Posterior cingulate gyrus (tissue), 11 donors: ENCODE measurements around the gene RYR2.
"Not testable (repeated sequence)": the region's sequence is repeated elsewhere in the genome, so short reads cannot be mapped to it uniquely, and the experiment has no call there.

Source experiments
- DNase-seq, 10 donors: peaks; one replicate each; pipeline versions ENCODE4 v3.0.0 to v3.0.0-alpha.2; 2020 to 2021; ENCODE audit warnings: mixed read lengths in 3 of 10
- intact Hi-C: fragments of 100-400 bp; cut with DNase I; formaldehyde crosslinking; loops from one replicate; pipeline ENCODE4 v1.15.1; 2023

Gene RYR2

GRCh38 chr1:237583756-237584155 is 541.8 kb downstream of the RYR2 start:
- no peak for DNase-seq
- intact Hi-C loops, result no loop called here

- no peak for DNase-seq
- intact Hi-C loops, result no loop called here
Observed at GRCh38 chr1:237590386-237590785, 548.4 kb downstream of the RYR2 start.

GRCh38 chr1:237591353-237591752 is 549.4 kb downstream of the RYR2 start:
- intact Hi-C loops, result no loop called here
- no peak for DNase-seq

- DNase-seq, result peak in 1 of 10 donors; percentile 30
- intact Hi-C loops, result not testable (repeated sequence)
Observed at GRCh38 chr1:237603036-237603568, 561.1 kb downstream of the RYR2 start.

- DNase-seq, result peak in 1 of 10 donors; percentile 40
- intact Hi-C loops, result no loop called here
Observed at GRCh38 chr1:237608433-237608832, 566.4 kb downstream of the RYR2 start.

- DNase-seq, result no peak
- intact Hi-C loops, result no loop called here
Observed at GRCh38 chr1:237610157-237610556, 568.2 kb downstream of the RYR2 start.

GRCh38 chr1:237613984-237614383 is 572.0 kb downstream of the RYR2 start:
- DNase-seq, result no peak
- intact Hi-C loops, result no loop called here

GRCh38 chr1:237619553-237619952 is 577.6 kb downstream of the RYR2 start:
- no peak for DNase-seq
- intact Hi-C loops, result no loop called here

GRCh38 chr1:237634922-237635321 is 592.9 kb downstream of the RYR2 start:
- DNase-seq, result no peak
- intact Hi-C loops, result no loop called here

GRCh38 chr1:237638555-237638954 is 596.6 kb downstream of the RYR2 start:
- intact Hi-C loops, result no loop called here
- no peak for DNase-seq

GRCh38 chr1:237640011-237640671 is 598.2 kb downstream of the RYR2 start:
- intact Hi-C loops, result no loop called here
- DNase-seq, result no peak

GRCh38 chr1:237640966-237641365 is 599.0 kb downstream of the RYR2 start:
- no peak for DNase-seq
- intact Hi-C loops, result no loop called here

- DNase-seq, result no peak
- intact Hi-C loops, result no loop called here
Observed at GRCh38 chr1:237650809-237651208, 608.8 kb downstream of the RYR2 start.

- no peak for DNase-seq
Observed at GRCh38 chr1:237655778-237656177, 613.8 kb downstream of the RYR2 start.

GRCh38 chr1:237664348-237664747 is 622.4 kb downstream of the RYR2 start:
- intact Hi-C loops, result no loop called here
- DNase-seq, result no peak

More at GRCh38 chr1:237655778-237656177, 613.8 kb downstream of the RYR2 start:
- intact Hi-C loops, result no loop called here

GRCh38 chr1:237670302-237670701 is 628.3 kb downstream of the RYR2 start:
- intact Hi-C loops, result no loop called here
- no peak for DNase-seq

- DNase-seq, result peak in 7 of 10 donors; percentile 16 to 86 (median 39)
- intact Hi-C loops, result no loop called here
Observed at GRCh38 chr1:237671262-237671661, 629.3 kb downstream of the RYR2 start.

- intact Hi-C loops, result no loop called here
- no peak for DNase-seq
Observed at GRCh38 chr1:237671935-237672334, 630.0 kb downstream of the RYR2 start.

GRCh38 chr1:237672748-237673147 is 630.8 kb downstream of the RYR2 start:
- intact Hi-C loops, result no loop called here
- no peak for DNase-seq

- intact Hi-C loops, result no loop called here
- no peak for DNase-seq
Observed at GRCh38 chr1:237673631-237674030, 631.6 kb downstream of the RYR2 start.

- intact Hi-C loops, result no loop called here
- DNase-seq, result no peak
Observed at GRCh38 chr1:237677979-237678378, 636.0 kb downstream of the RYR2 start.

GRCh38 chr1:237679687-237680086 is 637.7 kb downstream of the RYR2 start:
- intact Hi-C loops, result no loop called here
- no peak for DNase-seq

GRCh38 chr1:237681210-237681609 is 639.2 kb downstream of the RYR2 start:
- intact Hi-C loops, result no loop called here
- DNase-seq, result no peak
